GM03348 (cell line): Measurements from ENCODE around the gene SERPINC1.
"Not testable (repeated sequence)": the region's sequence is repeated elsewhere in the genome, so short reads cannot be mapped to it uniquely, and the experiment has no call there.

Experiments
- DNase-seq: peaks from one replicate; pipeline ENCODE4 v3.0.0; 2012; ENCODE audit warnings: low spot score

SERPINC1 gene

GRCh38 chr1:173889885-173890284, 27.2 kb downstream of the SERPINC1 start:
- DNase-seq = no peak

GRCh38 chr1:173888749-173889148, 28.4 kb downstream of the SERPINC1 start:
- DNase-seq = no peak

- DNase-seq = no peak
Measured at GRCh38 chr1:173887627-173888026, 29.5 kb downstream of the SERPINC1 start.

DNA sequence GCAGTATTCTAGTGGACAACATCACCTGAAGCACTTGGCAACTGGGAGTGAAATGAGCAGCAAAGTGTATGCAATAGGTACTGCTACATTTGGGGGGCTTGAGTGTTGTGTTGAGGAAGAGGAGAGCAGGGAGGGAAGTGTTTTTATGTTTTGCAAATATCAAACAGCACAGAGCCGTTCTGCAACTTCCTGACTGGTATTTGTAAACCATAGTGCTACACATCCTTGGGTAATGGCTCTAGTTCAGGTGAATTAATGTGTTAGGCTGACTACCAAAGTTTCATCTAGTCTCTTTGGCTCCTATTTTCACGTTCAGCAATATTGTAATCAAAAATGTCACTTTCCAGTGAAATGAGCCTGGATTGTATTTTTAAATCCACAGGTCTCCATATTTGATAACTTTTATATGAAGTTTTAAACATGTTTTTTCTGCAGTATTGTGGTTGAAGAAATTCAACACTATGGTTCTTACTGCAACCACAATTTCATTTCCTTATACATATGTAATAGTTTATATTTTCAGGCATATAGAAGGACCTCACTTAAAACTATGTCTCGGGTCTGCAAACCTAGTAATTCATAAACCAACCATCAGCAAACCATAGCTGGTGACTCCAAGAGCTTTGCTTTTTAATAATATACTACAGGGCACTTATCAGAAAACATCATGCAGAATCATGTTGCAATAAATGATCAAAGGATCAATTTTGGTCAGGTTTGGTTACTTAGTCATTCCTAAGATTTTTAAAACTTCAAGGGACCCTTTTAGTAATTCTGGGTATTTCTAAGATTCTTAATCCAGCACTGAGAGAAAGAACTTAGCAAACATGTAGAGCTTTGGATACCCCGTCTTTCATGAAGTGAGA, 30.1 kb downstream of the SERPINC1 start:
- no peak for DNase-seq

GRCh38 chr1:173884701-173885100, 32.4 kb downstream of the SERPINC1 start:
- DNase-seq = no peak

GRCh38 chr1:173881117-173881516, 36.0 kb downstream of the SERPINC1 start:
- DNase-seq = not testable (repeated sequence)

GRCh38 chr1:173878251-173878650, 38.9 kb downstream of the SERPINC1 start:
- DNase-seq = no peak

DNA sequence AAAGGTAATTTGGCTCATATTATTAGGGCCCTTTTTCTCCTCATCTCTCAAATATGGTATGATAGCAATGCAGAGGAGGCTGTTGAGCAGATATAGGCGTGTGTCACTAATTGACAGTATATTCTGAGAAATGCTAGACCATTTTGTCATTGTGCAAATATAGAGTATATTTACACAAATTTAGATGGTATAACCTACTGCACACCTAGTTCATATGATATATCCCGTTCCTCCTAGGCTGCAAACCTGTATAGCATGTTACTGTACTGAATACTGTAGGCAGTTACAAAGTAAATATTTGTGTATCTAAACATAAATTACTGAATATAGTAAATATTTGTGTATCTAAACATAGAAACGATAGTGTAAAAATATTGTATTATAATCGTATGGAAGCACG, 40.4 kb downstream of the SERPINC1 start:
- DNase-seq = no peak

- no peak for DNase-seq
Measured at GRCh38 chr1:173871500-173871899, 45.6 kb downstream of the SERPINC1 start.

DNA sequence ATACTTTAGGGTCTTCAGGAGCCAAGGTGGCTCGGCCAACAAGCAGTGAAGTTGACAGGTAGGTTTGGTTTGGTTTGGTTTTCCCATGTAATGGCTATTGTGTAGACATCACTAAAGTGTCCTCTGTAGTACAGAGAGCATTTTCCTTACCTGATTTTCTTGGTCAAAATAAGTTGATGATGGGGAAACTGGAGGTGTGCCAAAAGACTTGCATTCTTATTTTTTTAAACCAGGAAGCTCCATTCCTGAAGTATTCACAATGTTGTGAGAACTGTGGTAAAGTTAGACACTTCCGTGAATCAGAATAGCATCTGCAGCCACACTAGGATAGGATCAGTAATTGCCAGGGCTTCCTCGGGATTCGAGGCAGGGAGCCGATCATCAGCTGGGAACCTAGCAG, 46.0 kb downstream of the SERPINC1 start:
- no peak for DNase-seq

DNA sequence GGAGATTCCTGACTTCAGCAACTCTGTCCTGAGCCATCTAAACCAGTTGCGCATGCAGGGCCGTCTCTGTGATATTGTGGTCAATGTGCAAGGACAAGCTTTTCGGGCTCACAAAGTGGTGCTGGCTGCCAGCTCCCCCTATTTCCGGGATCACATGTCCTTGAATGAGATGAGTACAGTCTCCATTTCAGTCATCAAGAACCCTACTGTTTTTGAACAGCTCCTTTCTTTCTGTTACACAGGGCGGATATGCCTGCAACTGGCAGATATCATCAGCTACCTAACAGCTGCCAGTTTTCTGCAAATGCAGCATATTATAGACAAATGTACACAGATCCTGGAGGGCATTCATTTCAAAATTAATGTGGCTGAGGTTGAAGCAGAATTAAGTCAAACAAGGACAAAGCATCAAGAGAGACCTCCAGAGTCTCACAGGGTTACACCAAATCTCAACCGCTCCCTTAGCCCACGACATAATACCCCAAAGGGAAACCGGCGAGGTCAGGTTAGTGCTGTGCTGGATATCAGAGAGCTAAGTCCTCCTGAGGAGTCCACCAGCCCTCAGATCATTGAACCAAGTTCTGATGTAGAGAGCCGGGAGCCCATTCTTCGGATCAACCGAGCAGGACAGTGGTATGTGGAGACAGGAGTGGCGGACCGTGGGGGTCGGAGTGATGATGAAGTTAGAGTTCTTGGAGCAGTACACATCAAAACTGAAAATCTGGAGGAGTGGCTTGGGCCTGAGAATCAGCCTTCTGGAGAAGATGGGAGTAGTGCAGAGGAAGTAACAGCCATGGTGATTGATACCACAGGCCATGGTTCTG, 46.7 kb downstream of the SERPINC1 start:
- no peak for DNase-seq

- DNase-seq = no peak
Measured at GRCh38 chr1:173869021-173869359, 48.1 kb downstream of the SERPINC1 start.

DNA sequence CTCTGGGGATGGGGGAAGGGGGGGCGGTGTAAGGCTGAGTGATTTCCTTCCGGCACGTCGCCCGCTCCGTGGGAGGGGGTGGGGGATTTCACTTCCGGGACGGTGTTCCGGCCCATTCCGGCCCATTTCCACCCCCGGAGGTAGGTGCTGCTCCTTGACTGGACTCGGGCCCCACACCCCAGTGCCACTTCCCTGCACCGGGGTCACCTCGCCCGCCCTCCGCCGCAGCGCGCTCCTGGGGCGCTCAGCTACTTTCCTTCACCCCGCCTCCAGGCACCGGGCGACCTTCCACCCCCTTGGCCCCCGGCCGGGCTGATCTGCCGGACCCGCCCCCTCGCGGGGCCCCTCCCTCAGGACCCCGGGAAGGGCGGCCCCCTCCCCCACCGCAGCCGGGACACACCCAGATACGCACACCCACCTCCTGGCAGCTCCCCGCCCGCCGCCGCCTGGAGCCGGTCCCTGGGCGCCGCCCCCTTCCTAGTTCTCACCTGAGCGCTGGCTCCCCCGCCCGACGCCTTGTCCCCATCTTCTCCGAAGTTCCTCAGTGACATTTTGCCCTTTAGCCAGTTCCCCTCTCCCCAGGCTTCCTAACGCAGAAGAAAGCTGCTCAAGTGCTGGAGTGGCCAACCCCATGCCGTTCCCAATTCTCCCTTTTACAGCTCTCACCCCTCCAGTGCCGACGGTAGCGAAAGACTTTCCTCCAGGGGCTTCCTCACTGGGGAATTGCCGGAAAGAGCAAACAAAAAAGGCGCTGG, 48.7 kb downstream of the SERPINC1 start, which contains the start of gene ZBTB37:
TSS of gene ZBTB37 (plus strand) at position 115 of the 755 bp plus-strand sequence. CDS start 1,846 bp downstream, outside the sequence.
- peak; percentile 85 for DNase-seq

GRCh38 chr1:173867753-173868265, 49.3 kb downstream of the SERPINC1 start, which contains the start of gene GAS5:
Gene GAS5 (minus strand): TSS chr1:173867989.
- peak; percentile 98 for DNase-seq

GRCh38 chr1:173867141-173867752, 49.9 kb downstream of the SERPINC1 start:
- DNase-seq = peak; percentile 43

DNA sequence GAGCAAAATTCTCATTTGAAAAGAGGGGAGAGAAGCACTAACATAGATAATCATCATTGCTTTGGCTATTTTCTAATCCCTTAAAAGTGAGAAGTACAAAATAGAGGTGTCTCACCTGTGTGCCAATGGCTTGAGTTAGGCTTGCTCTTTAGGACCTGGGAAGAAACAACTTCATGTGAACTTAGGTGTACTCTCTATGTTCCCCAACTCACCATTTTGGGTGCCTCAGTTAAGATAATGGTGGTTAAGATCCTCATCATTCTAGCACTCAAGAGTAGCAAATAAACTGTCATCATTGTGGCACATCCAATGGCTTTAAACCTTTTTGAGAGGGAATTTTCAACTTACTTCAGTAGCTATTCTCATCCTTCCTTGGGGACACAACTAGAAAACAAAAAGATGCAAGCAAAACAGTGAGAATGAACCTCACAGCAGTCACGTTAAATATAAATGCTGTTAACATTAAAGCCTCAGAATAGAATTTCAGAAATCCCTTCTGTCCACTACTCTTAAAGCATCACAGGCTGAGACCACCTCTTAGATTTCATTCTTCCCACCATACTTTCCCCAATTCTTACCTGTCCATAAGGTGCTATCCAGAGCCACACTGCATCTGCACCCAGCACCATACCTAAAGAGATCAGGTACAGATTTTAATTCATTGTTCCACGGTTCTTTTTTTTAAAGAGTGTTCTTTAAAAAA, 50.6 kb downstream of the SERPINC1 start:
- DNase-seq = no peak

DNA sequence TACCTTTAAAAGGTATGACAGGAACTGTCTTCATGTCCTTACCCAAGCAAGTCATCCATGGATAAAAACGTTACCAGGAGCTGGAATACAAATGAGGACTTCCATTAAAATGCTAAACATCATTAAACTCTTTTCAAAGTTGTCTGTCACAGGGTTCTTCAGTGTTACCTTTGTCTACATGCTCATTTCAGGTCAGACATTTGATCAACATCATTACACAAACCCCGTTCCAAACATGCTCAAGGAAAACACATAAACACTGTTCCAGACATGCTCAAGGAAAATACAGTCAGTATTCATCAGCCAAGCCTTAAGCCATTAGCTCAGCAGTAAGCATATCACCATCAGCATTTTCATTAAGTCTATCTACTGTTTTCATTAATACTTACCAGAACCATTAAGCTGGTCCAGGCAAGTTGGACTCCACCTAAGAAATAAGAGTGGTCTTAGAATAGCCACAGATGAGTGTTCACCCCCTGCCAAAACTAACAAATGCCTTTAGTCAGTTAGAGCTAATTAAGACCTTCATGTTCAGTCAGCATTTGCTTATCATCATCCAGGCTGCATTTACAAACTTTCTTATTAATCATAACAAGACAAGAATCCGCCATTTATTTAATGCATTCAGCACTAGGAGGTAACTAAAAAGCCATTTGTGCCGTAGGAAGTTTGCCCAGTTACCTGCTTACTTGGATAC, 51.5 kb downstream of the SERPINC1 start:
- DNase-seq = no peak

DNA sequence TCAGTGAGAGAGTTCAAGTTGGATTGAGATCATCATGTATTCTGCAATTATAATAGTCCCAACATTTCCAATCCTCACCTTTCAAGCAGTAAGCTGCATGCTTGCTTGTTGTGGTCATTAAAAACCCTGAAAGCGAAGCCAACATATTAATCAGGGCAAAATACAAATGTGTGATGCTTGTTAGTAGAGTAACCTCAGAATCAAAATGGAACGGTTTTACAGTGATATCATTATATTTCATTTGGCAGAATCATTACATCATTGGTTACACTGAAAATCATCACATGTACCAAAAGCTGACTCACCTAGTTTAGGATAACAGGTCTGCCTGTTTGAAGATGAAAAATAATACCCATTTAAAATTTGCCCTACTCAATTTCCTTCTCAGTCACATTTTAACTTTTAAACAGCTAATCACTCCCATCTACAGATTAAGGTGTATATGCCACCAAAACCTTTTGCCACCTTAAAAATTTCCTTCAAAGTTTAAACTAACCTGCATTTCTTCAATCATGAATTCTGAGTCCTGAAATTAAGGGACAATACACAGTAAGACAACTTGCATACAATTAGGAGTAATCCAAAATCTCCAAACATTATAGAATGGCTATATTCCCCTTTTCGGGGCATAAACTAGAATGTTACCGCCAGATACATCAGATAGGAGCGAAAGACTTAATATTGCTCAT, 52.8 kb downstream of the SERPINC1 start:
- no peak for DNase-seq
